Measurements from ENCODE around the gene BFSP1.

Gene BFSP1

DNA sequence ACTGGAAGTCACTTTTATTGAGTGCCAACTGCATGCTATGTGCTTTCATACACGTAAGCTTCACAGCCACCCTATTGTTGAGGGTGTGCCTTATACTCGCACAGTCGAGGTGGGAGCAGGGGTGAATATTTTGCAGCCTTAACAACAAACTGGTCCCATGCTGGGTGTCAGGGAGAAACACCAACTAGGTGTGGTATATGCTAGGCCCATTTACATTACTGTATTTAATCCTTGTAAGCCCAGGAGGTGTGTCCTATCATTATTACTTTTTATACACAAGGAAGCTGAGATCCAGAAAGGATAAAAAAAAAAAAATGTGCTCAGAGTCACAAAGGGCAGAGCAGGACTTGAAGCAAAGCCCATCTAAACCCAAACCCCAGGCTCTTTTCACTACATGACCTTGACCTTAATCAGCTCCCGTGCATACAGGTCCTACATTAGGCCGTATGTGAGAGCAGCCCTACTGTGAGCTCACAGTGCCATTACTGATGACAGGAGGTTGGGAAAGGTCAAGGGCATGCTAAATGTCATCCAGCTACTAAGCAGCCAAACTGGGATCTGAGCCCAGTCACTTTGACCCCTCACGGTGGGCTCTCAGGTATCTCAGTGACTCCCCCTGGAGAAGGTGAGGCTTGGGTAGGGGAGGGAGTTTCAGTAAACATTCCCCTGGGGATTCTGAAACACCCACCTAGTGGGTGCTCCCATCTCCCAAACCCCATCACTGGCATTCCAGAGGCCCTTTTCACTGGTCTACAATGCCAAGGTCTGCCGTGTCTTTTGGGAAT lies 61.7 kb downstream of the BFSP1 start:
- FAIRE-seq, result no peak
- DNase-seq (ENCODE audit: insufficient read length, low spot score), result no peak

DNA sequence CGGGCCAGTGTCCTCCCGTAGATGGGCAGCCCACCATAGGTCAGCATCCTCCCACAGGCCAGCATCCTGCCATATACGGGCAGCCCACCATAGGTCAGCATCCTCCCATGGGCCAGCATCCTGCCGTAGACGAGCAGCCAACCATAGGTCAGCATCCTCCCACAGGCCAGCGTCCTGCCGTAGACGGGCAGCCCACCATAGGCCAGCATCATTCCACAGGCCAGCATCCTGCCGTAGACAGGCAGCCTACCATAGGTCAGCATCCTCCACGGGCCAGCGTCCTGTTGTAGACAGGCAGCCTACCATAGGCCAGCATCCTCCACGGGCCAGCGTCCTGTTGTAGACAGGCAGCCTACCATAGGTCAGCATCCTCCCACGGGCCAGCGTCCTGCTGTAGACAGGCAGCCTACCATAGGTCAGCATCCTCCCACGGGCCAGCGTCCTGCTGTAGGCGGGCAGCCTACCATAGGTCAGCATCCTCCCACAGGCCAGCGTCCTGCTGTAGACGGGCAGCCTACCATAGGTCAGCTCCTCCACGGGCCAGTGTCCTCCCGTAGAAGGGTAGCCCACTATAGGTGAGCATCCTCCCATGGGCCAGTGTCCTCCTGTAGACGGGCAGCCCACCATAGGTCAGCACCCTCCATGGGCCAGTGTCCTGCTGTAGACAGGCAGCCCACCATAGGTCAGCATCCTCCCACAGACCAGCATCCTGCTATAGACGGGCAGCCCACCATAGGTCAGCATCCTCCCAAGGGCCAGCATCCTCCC lies 62.9 kb downstream of the BFSP1 start:
- FAIRE-seq (no peak), DNase-seq (ENCODE audit: insufficient read length, low spot score) (no peak)

- DNase-seq (ENCODE audit: insufficient read length, low spot score), result no peak
- FAIRE-seq, result no peak
Observed at GRCh38 chr20:17467120-17467655, 64.0 kb downstream of the BFSP1 start.

GRCh38 chr20:17466641-17467040 lies 64.5 kb downstream of the BFSP1 start:
- DNase-seq (ENCODE audit: insufficient read length, low spot score) (no peak), FAIRE-seq (no peak)

- no peak for DNase-seq (ENCODE audit: insufficient read length, low spot score)
- no peak for FAIRE-seq
Observed at GRCh38 chr20:17465236-17465635, 65.9 kb downstream of the BFSP1 start.

DNA sequence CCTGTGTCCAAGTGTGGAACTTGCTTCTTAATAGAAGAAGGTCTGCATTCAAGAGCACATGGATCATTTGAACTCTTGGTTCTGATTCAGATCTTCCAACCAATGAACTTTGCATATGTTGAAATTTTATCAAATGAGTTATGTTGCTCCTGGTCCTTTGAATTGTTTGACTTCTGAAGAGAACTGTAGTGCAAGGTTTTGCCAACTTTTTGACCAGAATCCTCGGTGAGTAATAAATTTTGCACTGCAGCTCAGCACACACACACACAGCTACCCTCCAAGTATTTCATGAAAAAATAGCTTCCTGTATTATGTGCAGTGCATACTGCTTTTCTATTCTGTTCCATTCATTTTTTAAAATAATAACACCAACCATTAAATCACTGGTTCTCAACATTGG lies 67.5 kb downstream of the BFSP1 start:
- DNase-seq (ENCODE audit: insufficient read length, low spot score) (no peak), FAIRE-seq (no peak)

- DNase-seq (ENCODE audit: insufficient read length, low spot score) (no peak), FAIRE-seq (no peak)
Observed at GRCh38 chr20:17461941-17462340, 69.2 kb downstream of the BFSP1 start.

GRCh38 chr20:17460119-17460518 lies 71.1 kb downstream of the BFSP1 start:
- FAIRE-seq, result no peak
- DNase-seq (ENCODE audit: insufficient read length, low spot score), result no peak

GRCh38 chr20:17457588-17458190 lies 73.5 kb downstream of the BFSP1 start:
- DNase-seq (ENCODE audit: insufficient read length, low spot score) (no peak), FAIRE-seq (no peak)

- no peak for DNase-seq (ENCODE audit: insufficient read length, low spot score)
- no peak for FAIRE-seq
Observed at GRCh38 chr20:17457079-17457478, 74.1 kb downstream of the BFSP1 start.

GRCh38 chr20:17456279-17456678 lies 74.9 kb downstream of the BFSP1 start:
- DNase-seq (ENCODE audit: insufficient read length, low spot score) (no peak), FAIRE-seq (no peak)

DNA sequence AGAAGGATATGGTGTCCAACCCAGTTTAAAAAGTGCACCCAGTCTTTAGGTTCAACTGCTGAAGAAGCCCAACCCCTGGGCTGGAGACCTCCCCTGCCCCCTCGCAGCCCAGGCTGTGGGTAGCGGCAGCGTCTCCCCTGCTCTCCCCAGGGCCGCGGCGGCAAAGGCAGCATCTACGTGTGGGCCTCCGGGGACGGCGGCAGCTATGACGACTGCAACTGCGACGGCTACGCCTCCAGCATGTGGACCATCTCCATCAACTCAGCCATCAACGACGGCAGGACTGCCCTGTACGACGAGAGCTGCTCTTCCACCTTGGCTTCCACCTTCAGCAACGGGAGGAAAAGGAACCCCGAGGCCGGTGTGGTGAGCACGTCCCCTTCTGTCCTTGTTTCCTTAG lies 77.6 kb downstream of the BFSP1 start:
- no peak for DNase-seq (ENCODE audit: insufficient read length, low spot score)
- FAIRE-seq, result no peak

DNA sequence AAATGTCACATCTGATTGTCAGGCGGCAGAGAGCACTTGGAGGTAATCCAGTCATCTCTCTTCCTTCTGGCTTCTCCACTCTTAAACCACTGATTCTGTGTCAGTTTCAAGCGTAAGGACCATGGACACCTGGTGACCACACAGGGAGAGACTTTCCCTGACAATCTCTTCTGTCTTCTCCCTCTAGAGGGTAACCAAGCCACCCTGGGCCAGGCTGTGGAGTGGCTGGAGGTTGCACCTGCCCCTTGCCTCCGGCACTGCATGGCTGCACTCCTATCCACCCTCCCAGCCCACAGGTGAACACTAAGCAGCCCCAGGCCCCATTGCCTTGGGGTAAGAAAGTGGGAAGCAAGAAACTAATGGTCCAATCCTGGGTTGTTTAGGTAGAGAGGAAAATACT lies 78.7 kb downstream of the BFSP1 start:
- DNase-seq (ENCODE audit: insufficient read length, low spot score) (no peak), FAIRE-seq (no peak)

DNA sequence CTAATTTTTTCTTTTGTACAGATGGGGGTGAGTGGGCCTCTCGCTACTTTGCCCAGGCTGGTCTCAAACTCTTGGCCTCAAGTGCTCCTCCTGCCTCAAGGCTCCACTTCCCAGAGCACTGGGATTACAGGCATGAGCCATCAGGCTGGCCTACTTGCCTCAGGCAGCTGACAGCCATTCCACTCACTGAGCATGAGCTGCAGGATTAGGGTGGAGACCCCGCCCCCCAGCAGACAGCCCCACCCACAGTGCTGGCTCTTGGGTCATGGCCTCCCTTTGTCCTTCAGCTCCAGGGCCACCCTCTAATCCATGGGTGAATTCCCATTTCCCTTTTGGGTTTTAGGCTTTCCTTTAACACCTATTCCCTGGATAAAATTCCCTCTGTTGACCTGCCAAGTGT lies 82.1 kb downstream of the BFSP1 start:
- DNase-seq (ENCODE audit: insufficient read length, low spot score) (no peak), FAIRE-seq (no peak)

GRCh38 chr20:17448071-17448470 lies 83.1 kb downstream of the BFSP1 start:
- DNase-seq (ENCODE audit: insufficient read length, low spot score), result no peak

DNA sequence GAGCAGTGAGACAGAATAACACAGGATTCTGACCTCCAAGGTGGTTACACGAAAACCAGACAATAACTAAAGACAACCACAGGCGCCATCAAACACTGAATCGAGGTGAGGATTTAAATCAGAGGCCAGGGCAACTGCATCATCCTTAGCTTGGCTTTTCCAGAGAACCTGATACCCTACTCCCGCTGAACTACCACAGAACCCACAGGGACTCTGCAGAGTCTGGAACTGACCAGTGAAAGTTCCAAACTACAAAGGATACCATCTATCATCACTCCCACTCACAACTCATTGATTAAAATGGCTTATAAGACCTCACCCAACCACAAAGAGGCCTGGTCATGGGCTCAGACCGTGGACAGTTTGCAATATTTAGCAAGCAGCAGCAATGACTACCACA lies 85.0 kb downstream of the BFSP1 start:
- FAIRE-seq (no peak), DNase-seq (ENCODE audit: insufficient read length, low spot score) (no peak)

More at GRCh38 chr20:17448071-17448470, 83.1 kb downstream of the BFSP1 start:
- no peak for FAIRE-seq

DNA sequence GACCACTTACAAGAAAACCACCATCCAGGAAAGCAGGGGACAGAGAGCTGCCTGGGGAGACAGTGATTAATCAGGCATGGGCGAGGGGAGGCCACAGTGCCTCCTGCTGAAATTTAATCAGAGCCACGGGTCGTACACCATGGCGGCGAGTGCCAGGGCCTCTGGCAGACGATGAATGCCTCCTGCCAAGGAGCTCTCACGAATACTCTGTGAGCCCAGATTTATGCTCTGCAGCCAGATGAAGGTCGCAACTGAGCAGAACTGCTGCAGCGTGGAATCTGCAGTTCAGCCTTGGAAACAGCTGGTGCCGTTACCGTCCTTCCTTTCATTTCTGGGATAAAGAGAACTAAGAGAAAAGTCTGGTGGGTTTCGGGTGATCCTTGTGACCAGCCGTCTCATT lies 85.6 kb downstream of the BFSP1 start:
- FAIRE-seq, result no peak

DNA sequence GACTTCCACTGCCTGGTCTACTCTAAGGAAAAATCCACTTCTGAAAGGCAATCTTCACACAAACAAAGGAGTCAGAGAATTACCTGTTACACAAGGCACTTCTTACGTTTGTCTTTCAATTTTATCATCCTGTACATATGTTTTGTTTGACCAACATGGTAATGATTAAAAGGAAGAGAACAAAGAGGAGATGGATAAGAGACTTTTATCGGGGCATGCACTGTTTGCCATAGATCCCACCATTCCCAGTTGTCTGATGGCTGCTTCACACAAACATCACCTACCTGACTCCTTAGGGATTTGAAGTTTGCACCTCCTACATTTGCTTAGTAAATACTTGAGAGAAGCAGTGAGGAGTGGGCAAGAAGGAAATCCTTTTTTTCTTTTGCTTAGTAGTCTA lies 87.1 kb downstream of the BFSP1 start:
- FAIRE-seq (no peak), DNase-seq (ENCODE audit: insufficient read length, low spot score) (no peak)

More for the DNA sequence above, 85.6 kb downstream of the BFSP1 start:
- DNase-seq (ENCODE audit: insufficient read length, low spot score), result no peak

Data from GM19239 (cell line).